ENCODE measurements around the gene GINS2. TPM values are rescaled to one million over a fixed set of nuclear protein-coding genes. Genes with fewer than 3 reads are reported as not detected.

The GINS2 gene
- total RNA-seq, 1 donor from 2014 or later, result 0.26 TPM

- DNase-seq (ENCODE audit: low read depth), result no peak
- Histone ChIP-seq H3K36me3 (ENCODE audit: control insufficient read depth, insufficient read depth, low read length) (peaks cover 32% of the 10 kb centered on the region), H3K27me3 (ENCODE audit: control insufficient read depth, insufficient read depth, low read length) (no peaks in the 10 kb centered on the region), H3K4me3 (ENCODE audit: low read depth, low read length) (no peak overlapping the region)
- FAIRE-seq, result no peak
- TF ChIP-seq, protein P1, sequence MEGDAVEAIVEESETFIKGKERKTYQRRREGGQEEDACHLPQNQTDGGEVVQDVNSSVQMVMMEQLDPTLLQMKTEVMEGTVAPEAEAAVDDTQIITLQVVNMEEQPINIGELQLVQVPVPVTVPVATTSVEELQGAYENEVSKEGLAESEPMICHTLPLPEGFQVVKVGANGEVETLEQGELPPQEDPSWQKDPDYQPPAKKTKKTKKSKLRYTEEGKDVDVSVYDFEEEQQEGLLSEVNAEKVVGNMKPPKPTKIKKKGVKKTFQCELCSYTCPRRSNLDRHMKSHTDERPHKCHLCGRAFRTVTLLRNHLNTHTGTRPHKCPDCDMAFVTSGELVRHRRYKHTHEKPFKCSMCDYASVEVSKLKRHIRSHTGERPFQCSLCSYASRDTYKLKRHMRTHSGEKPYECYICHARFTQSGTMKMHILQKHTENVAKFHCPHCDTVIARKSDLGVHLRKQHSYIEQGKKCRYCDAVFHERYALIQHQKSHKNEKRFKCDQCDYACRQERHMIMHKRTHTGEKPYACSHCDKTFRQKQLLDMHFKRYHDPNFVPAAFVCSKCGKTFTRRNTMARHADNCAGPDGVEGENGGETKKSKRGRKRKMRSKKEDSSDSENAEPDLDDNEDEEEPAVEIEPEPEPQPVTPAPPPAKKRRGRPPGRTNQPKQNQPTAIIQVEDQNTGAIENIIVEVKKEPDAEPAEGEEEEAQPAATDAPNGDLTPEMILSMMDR (IDR thresholded peaks at IDR 0.05; ENCODE audit: insufficient read depth, low read length, severe bottlenecking), result no peak
Measured at GRCh38 chr16:85724936-85725335, 36.2 kb upstream of the GINS2 start.

DNA sequence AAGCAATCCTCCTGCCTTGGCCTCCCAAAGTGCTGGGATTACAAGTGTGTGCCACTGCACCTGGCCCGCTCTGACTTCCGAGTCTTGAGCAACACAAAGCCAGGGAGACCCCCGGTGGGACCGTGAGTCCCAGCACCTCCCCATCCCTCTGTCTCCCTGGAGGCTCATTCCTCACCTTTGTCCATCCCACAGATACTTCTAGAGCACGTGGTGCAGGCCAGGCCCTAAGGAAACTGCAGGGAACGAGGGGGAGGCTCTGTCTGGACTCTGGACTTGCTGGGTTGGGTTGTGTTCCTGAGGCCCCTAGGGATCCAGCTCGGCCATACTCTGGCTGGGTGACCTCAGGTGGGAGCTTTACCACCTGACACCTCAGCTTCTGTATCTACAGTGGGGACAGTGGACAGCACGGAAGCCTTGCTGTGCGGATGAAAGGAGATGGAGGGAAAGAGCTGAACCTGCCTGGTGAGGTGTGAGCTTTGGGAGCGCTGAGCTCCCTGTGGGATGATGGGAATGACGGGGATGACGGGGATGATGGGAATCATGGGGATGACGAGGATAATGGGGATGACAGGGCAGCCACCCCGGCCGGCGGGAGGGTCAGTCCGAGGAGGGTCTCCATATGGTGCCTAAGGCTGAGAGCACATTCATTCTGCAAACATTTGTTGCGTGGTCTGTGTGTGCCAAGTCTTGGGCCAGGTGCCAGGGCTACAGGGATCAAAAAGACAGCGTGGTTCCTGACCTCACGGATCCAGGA is 35.5 kb upstream of the GINS2 start:
- FAIRE-seq (peak; percentile 43), DNase-seq (ENCODE audit: low read depth) (no peak)
- Histone ChIP-seq H3K36me3 (ENCODE audit: control insufficient read depth, insufficient read depth, low read length) (peaks cover 30% of the 10 kb centered on the region), H3K27me3 (ENCODE audit: control insufficient read depth, insufficient read depth, low read length) (no peaks in the 10 kb centered on the region), H3K4me3 (ENCODE audit: low read depth, low read length) (no peak overlapping the region)
- TF ChIP-seq, protein P1 (IDR thresholded peaks at IDR 0.05; ENCODE audit: insufficient read depth, low read length, severe bottlenecking), result no peak

DNA sequence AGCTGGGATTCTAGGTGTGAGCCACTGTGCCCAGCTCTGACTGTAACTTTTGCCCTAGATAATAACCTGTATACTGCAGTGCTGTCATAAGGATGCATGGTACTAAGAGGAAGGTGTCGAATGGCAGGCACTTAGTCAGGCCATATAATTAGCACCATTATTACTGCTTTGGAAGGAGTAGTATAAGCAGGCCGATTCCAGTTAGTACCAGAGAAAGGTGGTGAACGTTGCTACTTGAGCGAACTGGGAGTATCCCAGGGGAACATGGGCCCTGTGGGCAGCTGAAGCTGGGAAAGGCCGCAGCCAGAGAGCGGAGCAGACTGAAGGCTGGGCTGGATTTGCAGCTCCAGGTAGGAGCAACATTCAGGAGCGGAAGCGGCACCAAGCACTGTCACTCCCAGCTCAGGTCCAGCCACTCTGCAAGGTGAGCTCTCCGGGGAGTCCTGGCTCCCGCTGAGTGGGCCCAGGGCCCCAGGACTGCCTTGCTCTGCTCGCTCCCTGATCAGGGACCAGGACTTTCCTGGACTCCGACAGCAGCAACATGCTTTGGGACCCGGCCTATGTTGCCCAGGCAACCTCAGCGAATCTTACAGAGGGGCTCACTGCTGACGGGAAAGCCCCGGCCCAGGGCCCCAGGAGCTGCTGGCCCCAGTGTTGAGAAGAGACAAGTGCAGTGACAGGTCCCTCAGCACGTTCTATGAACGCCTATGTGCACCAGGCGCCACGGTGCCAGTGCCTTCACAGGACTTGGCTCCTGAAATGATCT is 33.6 kb upstream of the GINS2 start:
- TF ChIP-seq, protein P1 (IDR thresholded peaks at IDR 0.05; ENCODE audit: insufficient read depth, low read length, severe bottlenecking), result no peak
- no peak for FAIRE-seq

DNA sequence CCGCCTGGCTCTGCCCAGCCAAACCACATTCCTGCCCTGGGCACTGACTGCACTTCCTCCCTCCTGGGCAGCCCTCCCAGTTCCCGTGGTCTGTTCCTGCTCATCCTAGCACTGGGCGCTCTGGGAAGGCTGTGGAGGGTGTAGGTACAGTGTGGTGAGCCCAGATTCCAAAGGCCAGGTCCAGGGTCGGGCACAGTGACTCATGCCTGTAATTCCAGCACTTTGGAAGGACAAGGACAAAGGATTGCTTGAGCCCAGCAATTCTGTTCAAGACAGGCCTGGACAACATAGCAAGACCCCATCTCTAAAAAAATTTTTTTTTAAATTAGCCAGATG is 31.5 kb upstream of the GINS2 start:
- DNase-seq (ENCODE audit: low read depth), result peak; percentile 69
- TF ChIP-seq, protein P1 (IDR thresholded peaks at IDR 0.05; ENCODE audit: insufficient read depth, low read length, severe bottlenecking), result no peak
- Histone ChIP-seq H3K36me3 (ENCODE audit: control insufficient read depth, insufficient read depth, low read length) (peaks cover 12% of the 10 kb centered on the region), H3K4me3 (ENCODE audit: low read depth, low read length) (no peak overlapping the region), H3K27me3 (ENCODE audit: control insufficient read depth, insufficient read depth, low read length) (no peaks in the 10 kb centered on the region)
- FAIRE-seq, result no peak

More for the DNA sequence above, 33.6 kb upstream of the GINS2 start:
- Histone ChIP-seq H3K27me3 (ENCODE audit: control insufficient read depth, insufficient read depth, low read length) (no peaks in the 10 kb centered on the region), H3K4me3 (ENCODE audit: low read depth, low read length) (no peak overlapping the region), H3K36me3 (ENCODE audit: control insufficient read depth, insufficient read depth, low read length) (peaks cover 28% of the 10 kb centered on the region)
- DNase-seq (ENCODE audit: low read depth), result no peak

- FAIRE-seq (no peak), DNase-seq (ENCODE audit: low read depth) (no peak)
- TF ChIP-seq, protein P1 (IDR thresholded peaks at IDR 0.05; ENCODE audit: insufficient read depth, low read length, severe bottlenecking), result no peak
- Histone ChIP-seq H3K27me3 (ENCODE audit: control insufficient read depth, insufficient read depth, low read length) (no peaks in the 10 kb centered on the region), H3K36me3 (ENCODE audit: control insufficient read depth, insufficient read depth, low read length) (peaks cover 11% of the 10 kb centered on the region), H3K4me3 (ENCODE audit: low read depth, low read length) (no peak overlapping the region)
Measured at GRCh38 chr16:85719605-85720301, 31.0 kb upstream of the GINS2 start.
